Measurements from ENCODE around the gene PPP3R1. TPM values are rescaled to one million over a fixed set of nuclear protein-coding genes. Genes with fewer than 3 reads are reported as not detected.

PPP3R1 gene
- total and polyA plus RNA-seq, 9 of the 15 experiments (the other 6 are each of a cell fraction or from before 2014, with no cell fraction given) = 3.7 to 70.0 (median 24.8) TPM

DNA sequence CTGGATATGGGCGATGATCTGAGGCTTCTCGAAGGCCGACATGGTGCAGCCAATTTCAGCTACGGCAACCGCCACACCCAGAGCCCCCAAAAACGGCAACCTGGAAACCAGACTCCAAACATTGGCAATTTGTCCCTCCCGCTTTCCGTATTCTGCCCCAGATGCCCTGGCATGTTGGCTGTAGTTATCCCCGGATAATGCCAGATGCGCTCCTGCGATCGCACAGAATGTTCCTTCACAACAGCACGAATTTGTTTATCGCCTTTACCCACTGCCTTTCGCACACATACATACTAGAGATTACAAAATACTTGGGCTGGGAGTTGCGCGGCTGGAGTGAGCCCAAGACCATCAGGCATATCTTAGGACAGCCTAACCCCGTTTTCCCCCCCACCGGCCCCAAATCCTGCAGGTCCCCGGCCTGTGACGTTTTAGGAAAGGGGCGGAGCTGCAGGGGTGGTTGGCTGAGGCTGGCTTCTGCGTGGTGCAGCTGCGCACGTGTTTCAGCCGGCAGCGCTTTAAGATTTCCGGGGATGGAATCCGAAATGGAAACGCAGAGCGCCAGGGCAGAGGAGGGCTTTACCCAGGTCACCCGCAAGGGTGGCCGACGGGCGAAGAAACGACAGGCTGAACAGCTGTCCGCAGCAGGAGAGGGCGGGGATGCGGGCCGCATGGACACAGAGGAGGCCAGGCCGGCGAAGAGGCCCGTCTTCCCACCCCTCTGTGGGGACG, 94.8 kb downstream of the PPP3R1 start, which contains the start of gene PNO1 (continued):
- TF ChIP-seq ZNF785 (CRISPR knock-in tag; IDR thresholded peaks at IDR 0.05) = no peak
- peak; percentile 99 for TF ChIP-seq SAP30 (IDR thresholded peaks at IDR 0.05; ENCODE audit: borderline replicate concordance, insufficient read depth, low read depth, low read length, poor library complexity, severe bottlenecking)
- peak; percentile 96 for TF ChIP-seq MXI1 (IDR thresholded peaks at IDR 0.05; ENCODE audit: low read depth, low read length)
- TF ChIP-seq MTF1 (CRISPR knock-in tag; IDR thresholded peaks at IDR 0.05; ENCODE audit: borderline replicate concordance) = no peak
- TF ChIP-seq TAF1 (IDR thresholded peaks at IDR 0.05; ENCODE audit: control insufficient read depth, extremely low read depth, insufficient read depth, low read length, severe bottlenecking) = no peak
- TF ChIP-seq, protein P1, sequence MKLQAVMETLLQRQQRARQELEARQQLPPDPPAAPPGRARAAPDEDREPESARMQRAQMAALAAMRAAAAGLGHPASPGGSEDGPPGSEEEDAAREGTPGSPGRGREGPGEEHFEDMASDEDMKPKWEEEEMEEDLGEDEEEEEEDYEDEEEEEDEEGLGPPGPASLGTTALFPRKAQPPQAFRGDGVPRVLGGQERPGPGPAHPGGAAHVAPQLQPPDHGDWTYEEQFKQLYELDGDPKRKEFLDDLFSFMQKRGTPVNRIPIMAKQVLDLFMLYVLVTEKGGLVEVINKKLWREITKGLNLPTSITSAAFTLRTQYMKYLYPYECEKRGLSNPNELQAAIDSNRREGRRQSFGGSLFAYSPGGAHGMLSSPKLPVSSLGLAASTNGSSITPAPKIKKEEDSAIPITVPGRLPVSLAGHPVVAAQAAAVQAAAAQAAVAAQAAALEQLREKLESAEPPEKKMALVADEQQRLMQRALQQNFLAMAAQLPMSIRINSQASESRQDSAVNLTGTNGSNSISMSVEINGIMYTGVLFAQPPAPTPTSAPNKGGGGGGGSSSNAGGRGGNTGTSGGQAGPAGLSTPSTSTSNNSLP (IDR thresholded peaks at IDR 0.05; ENCODE audit: borderline replicate concordance, low read depth, low read length) = no peak
- peak; percentile 42 for TF ChIP-seq GABPA (tag; conservative IDR thresholded peaks at IDR 0.05; ENCODE audit: low read depth)
- TF ChIP-seq ATF1 (CRISPR knock-in tag; IDR thresholded peaks at IDR 0.05) = no peak
- TF ChIP-seq ATF1 (tag; IDR thresholded peaks at IDR 0.05) = peak; percentile 97
- 0 out of 2 replicates have a peak, but pooled peaks have one; percentile 12 for TF ChIP-seq PML (IDR thresholded peaks at IDR 0.05; ENCODE audit: low read length)
- TF ChIP-seq MTA1 (IDR thresholded peaks at IDR 0.05; ENCODE audit: borderline replicate concordance) = peak; percentile 93
- TF ChIP-seq MEIS2 (IDR thresholded peaks at IDR 0.05; ENCODE audit: partially characterized antibody) = peak; percentile 40
- TF ChIP-seq CEBPB (tag; IDR thresholded peaks at IDR 0.05) = no peak
- TF ChIP-seq PREB (CRISPR knock-in tag; IDR thresholded peaks at IDR 0.05) = no peak
- TF ChIP-seq BACH1 (tag; IDR thresholded peaks at IDR 0.05) = peak; percentile 49; the same call in 1 of the 2 replicates
- no peak for TF ChIP-seq ZNF239 (CRISPR knock-in tag; IDR thresholded peaks at IDR 0.05)
- TF ChIP-seq MAFF (IDR thresholded peaks at IDR 0.05; ENCODE audit: low read length) = no peak; the same call in 1 of the 2 replicates
- no peak for TF ChIP-seq SLC30A9 (CRISPR knock-in tag; IDR thresholded peaks at IDR 0.05)
- no peak; the same call in 1 of the 2 replicates for TF ChIP-seq SOX6 (IDR thresholded peaks at IDR 0.05)
- 0 out of 2 replicates have a peak, but pooled peaks have one; percentile 5 for TF ChIP-seq SMC3 (conservative IDR thresholded peaks at IDR 0.05; ENCODE audit: insufficient read depth, low read depth, low read length)
- TF ChIP-seq E2F8 (IDR thresholded peaks at IDR 0.05; ENCODE audit: low read depth, partially characterized antibody) = peak; percentile 41
- TF ChIP-seq ZNF655 (CRISPR knock-in tag; IDR thresholded peaks at IDR 0.05) = no peak

All from K562 (cell line).